ENCODE data around the gene MRPS7.

Gene MRPS7

GRCh38 chr17:75307957-75308731 lies 46.5 kb downstream of the MRPS7 start:
- peak overlapping the region; percentile 79 to 92 for H3K27ac ChIP-seq (ENCODE audit: low read depth in 2 of 2, low read length in 2 of 2)
- H3K9ac ChIP-seq (ENCODE audit: low read depth in 1 of 2, low read length in 2 of 2), result peak overlapping the region in 1 of 2 donors; percentile 52
- no peaks in the 10 kb centered on the region for H3K9me3 ChIP-seq (ENCODE audit: control insufficient read depth in 2 of 2, low read length in 2 of 2)
- H3K4me1 ChIP-seq (ENCODE audit: control insufficient read depth in 2 of 2, insufficient read depth in 2 of 2, low read length in 2 of 2), result peaks cover 14 to 17% of the 10 kb centered on the region in 2 donors
- no peaks in the 10 kb centered on the region for H3K27me3 ChIP-seq (ENCODE audit: control insufficient read depth in 2 of 2, insufficient read depth in 2 of 2, low read length in 2 of 2)
- peak overlapping the region in 1 of 2 donors; percentile 20 for H3K4me3 ChIP-seq (ENCODE audit: low read length in 2 of 2)
- H3K36me3 ChIP-seq (ENCODE audit: control insufficient read depth in 2 of 2, insufficient read depth in 2 of 2, low read length in 2 of 2), result no peaks in the 10 kb centered on the region

GRCh38 chr17:75308732-75309629 lies 47.3 kb downstream of the MRPS7 start:
- peak overlapping the region; percentile 21 to 52 for H3K9ac ChIP-seq (ENCODE audit: low read depth in 1 of 2, low read length in 2 of 2)
- peaks cover 0 to under 1% of the 10 kb centered on the region in 2 donors for H3K36me3 ChIP-seq (ENCODE audit: control insufficient read depth in 2 of 2, insufficient read depth in 2 of 2, low read length in 2 of 2)
- H3K4me3 ChIP-seq (ENCODE audit: low read length in 2 of 2), result peak overlapping the region; percentile 9 to 33
- H3K4me1 ChIP-seq (ENCODE audit: control insufficient read depth in 2 of 2, insufficient read depth in 2 of 2, low read length in 2 of 2), result peaks cover 14 to 17% of the 10 kb centered on the region in 2 donors
- H3K9me3 ChIP-seq (ENCODE audit: control insufficient read depth in 2 of 2, low read length in 2 of 2), result no peaks in the 10 kb centered on the region
- peak overlapping the region; percentile 79 to 92 for H3K27ac ChIP-seq (ENCODE audit: low read depth in 2 of 2, low read length in 2 of 2)
- H3K27me3 ChIP-seq (ENCODE audit: control insufficient read depth in 2 of 2, insufficient read depth in 2 of 2, low read length in 2 of 2), result no peaks in the 10 kb centered on the region

- Histone ChIP-seq H3K4me3 (ENCODE audit: low read length in 2 of 2) (no peak overlapping the region), H3K9me3 (ENCODE audit: control insufficient read depth in 2 of 2, low read length in 2 of 2) (no peaks in the 10 kb centered on the region), H3K4me1 (ENCODE audit: control insufficient read depth in 2 of 2, insufficient read depth in 2 of 2, low read length in 2 of 2) (peaks cover 10 to 13% of the 10 kb centered on the region in 2 donors), H3K36me3 (ENCODE audit: control insufficient read depth in 2 of 2, insufficient read depth in 2 of 2, low read length in 2 of 2) (peaks cover 7 to 19% of the 10 kb centered on the region in 2 donors), H3K27me3 (ENCODE audit: control insufficient read depth in 2 of 2, insufficient read depth in 2 of 2, low read length in 2 of 2) (no peaks in the 10 kb centered on the region), H3K9ac (ENCODE audit: low read depth in 1 of 2, low read length in 2 of 2) (no peak overlapping the region), H3K27ac (ENCODE audit: low read depth in 2 of 2, low read length in 2 of 2) (peak overlapping the region; percentile 11 to 59)
These were observed 52.4 kb downstream of the MRPS7 start for GRCh38 chr17:75313941-75314551.

- H3K4me1 ChIP-seq (ENCODE audit: control insufficient read depth in 2 of 2, insufficient read depth in 2 of 2, low read length in 2 of 2), result peaks cover 3% of the 10 kb centered on the region in 2 donors
- no peak overlapping the region for H3K9ac ChIP-seq (ENCODE audit: low read depth in 1 of 2, low read length in 2 of 2)
- no peaks in the 10 kb centered on the region for H3K9me3 ChIP-seq (ENCODE audit: control insufficient read depth in 2 of 2, low read length in 2 of 2)
- peak overlapping the region in 1 of 2 donors; percentile 63 for H3K27ac ChIP-seq (ENCODE audit: low read depth in 2 of 2, low read length in 2 of 2)
- H3K36me3 ChIP-seq (ENCODE audit: control insufficient read depth in 2 of 2, insufficient read depth in 2 of 2, low read length in 2 of 2), result peaks cover 17 to 30% of the 10 kb centered on the region in 2 donors
- H3K27me3 ChIP-seq (ENCODE audit: control insufficient read depth in 2 of 2, insufficient read depth in 2 of 2, low read length in 2 of 2), result no peaks in the 10 kb centered on the region
- H3K4me3 ChIP-seq (ENCODE audit: low read length in 2 of 2), result no peak overlapping the region
These were observed 54.0 kb downstream of the MRPS7 start for GRCh38 chr17:75315541-75316243.

Data from mucosa of rectum (tissue), 2 donors.